Fibroblast of mammary gland (primary cell): Measurements from ENCODE around the gene HNRNPH2.

Experiments used
- DNase-seq: peaks from one replicate; pipeline ENCODE4 v3.0.0-alpha.2; 2010; ENCODE audit warnings: low read depth
- H3K4me3 ChIP-seq: 2 replicates; pipeline ENCODE4 v1.5.1; 2011; ENCODE audit warnings: low read depth, mild to moderate bottlenecking, low read length, moderate library complexity; ENCODE audit not compliant: control insufficient read depth
- CTCF ChIP-seq: conservative IDR thresholded peaks from 2 replicates; pipeline ENCODE4 v1.5.1; 2011; ENCODE audit warnings: low read depth, low read length, inconsistent platforms; ENCODE audit not compliant: control insufficient read depth, insufficient read depth

The HNRNPH2 gene, protein sequence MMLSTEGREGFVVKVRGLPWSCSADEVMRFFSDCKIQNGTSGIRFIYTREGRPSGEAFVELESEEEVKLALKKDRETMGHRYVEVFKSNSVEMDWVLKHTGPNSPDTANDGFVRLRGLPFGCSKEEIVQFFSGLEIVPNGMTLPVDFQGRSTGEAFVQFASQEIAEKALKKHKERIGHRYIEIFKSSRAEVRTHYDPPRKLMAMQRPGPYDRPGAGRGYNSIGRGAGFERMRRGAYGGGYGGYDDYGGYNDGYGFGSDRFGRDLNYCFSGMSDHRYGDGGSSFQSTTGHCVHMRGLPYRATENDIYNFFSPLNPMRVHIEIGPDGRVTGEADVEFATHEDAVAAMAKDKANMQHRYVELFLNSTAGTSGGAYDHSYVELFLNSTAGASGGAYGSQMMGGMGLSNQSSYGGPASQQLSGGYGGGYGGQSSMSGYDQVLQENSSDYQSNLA

DNA sequence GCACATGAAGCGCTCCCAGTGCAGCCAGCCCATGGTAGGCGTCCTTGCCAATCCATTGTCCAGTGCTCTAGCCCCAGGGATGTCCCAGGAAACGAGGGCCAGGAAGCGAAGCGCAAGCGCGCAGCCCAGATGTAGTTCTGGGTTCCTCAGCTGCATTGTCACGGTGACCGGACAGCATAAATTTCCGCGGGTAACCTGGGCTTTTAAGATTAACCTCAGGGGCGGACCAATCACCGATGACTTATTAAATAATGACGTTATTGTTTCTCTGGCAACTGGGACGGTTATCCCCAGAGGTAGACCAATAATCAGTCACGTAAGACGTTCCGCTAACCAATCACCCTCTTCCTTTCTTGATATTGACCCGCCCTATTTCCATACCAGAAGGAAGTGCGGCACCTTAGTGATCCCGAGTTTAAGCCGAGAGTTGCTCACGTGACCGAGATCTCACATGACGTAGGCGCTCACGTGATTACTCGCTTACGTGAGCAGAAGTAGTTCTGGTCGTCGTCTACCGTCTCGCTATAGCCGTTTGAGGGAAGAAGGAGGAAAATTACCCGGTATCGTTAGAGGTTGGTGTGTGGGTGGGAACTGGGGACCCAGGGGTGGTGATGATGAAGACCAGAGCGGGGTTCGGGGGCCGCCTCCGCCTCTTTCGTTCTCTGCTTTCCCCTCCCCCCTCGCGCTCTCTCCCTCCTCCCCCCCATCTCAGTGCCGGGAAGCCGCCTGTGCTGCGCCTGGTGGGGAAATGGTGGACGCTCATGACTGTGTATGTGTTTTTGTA, at the start of gene HNRNPH2, which contains the start of gene GLA:
Gene HNRNPH2 (plus strand): TSS at position 475 of the 784 bp plus-strand sequence. CDS start 3,767 bp downstream, outside the sequence.
Gene GLA (minus strand): TSS at position 178 of the 784 bp plus-strand sequence. CDS start 22 bp downstream, at position 156.
- DNase-seq, result peak; percentile 99
- no peak for TF ChIP-seq CTCF
- peak within 1 kb of the TSS; percentile 78 for H3K4me3 ChIP-seq

GRCh38 chrX:101359966-101360365, 48.1 kb upstream of the HNRNPH2 start:
- no peak overlapping the region for H3K4me3 ChIP-seq
- no peak for TF ChIP-seq CTCF
- DNase-seq, result no peak

- H3K4me3 ChIP-seq, result no peak overlapping the region
- DNase-seq, result no peak
- no peak for TF ChIP-seq CTCF
Measured at GRCh38 chrX:101360390-101360789, 47.6 kb upstream of the HNRNPH2 start.

DNA sequence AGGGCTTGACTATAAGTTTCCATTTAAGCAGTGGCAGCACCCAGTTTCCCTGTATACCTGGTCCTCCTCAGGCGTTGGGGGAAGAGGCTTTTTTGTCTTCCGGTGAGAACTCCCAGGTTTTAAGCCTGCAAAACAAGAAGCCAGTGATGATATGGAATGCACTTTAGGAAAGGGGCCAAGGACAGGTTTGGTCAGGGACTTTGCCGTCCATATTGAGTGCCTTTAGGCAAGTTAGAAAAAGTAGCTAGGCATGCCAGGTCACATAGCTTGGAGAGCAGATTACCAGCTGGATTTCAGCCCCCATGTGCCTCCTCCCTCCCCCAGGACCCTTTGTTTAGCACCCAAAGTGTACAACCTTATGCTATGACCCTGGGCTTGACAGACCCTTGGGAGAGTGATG, 45.9 kb upstream of the HNRNPH2 start:
- no peak overlapping the region for H3K4me3 ChIP-seq
- no peak for TF ChIP-seq CTCF
- no peak for DNase-seq

- TF ChIP-seq CTCF, result no peak
- DNase-seq, result no peak
- H3K4me3 ChIP-seq, result no peak overlapping the region
Measured at GRCh38 chrX:101362757-101363156, 45.3 kb upstream of the HNRNPH2 start.

GRCh38 chrX:101365301-101365795, 42.7 kb upstream of the HNRNPH2 start:
- no peak for TF ChIP-seq CTCF
- H3K4me3 ChIP-seq, result no peak overlapping the region
- DNase-seq, result no peak
